VCaP (cell line): ENCODE data around the gene ABCA6.

Experiments
- H3K27ac ChIP-seq: fragments of 450-650 bp; 2 replicates; pipeline ENCODE4 v1.5.1; 2017
- TF ChIP-seq, protein P1 (sequence below): fragments of 450-650 bp; conservative IDR thresholded peaks from 2 replicates; pipeline ENCODE4 v1.5.1; 2017; ENCODE audit warnings: mild to moderate bottlenecking, moderate library complexity

ABCA6 gene

GRCh38 chr17:69150333-69150732 is 8.6 kb upstream of the ABCA6 start:
- H3K27ac ChIP-seq = no peak overlapping the region
- TF ChIP-seq, protein P1, sequence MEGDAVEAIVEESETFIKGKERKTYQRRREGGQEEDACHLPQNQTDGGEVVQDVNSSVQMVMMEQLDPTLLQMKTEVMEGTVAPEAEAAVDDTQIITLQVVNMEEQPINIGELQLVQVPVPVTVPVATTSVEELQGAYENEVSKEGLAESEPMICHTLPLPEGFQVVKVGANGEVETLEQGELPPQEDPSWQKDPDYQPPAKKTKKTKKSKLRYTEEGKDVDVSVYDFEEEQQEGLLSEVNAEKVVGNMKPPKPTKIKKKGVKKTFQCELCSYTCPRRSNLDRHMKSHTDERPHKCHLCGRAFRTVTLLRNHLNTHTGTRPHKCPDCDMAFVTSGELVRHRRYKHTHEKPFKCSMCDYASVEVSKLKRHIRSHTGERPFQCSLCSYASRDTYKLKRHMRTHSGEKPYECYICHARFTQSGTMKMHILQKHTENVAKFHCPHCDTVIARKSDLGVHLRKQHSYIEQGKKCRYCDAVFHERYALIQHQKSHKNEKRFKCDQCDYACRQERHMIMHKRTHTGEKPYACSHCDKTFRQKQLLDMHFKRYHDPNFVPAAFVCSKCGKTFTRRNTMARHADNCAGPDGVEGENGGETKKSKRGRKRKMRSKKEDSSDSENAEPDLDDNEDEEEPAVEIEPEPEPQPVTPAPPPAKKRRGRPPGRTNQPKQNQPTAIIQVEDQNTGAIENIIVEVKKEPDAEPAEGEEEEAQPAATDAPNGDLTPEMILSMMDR = no peak

- no peak overlapping the region for H3K27ac ChIP-seq
- TF ChIP-seq, protein P1 = no peak
Observed at GRCh38 chr17:69147460-69147859, 5.8 kb upstream of the ABCA6 start.

DNA sequence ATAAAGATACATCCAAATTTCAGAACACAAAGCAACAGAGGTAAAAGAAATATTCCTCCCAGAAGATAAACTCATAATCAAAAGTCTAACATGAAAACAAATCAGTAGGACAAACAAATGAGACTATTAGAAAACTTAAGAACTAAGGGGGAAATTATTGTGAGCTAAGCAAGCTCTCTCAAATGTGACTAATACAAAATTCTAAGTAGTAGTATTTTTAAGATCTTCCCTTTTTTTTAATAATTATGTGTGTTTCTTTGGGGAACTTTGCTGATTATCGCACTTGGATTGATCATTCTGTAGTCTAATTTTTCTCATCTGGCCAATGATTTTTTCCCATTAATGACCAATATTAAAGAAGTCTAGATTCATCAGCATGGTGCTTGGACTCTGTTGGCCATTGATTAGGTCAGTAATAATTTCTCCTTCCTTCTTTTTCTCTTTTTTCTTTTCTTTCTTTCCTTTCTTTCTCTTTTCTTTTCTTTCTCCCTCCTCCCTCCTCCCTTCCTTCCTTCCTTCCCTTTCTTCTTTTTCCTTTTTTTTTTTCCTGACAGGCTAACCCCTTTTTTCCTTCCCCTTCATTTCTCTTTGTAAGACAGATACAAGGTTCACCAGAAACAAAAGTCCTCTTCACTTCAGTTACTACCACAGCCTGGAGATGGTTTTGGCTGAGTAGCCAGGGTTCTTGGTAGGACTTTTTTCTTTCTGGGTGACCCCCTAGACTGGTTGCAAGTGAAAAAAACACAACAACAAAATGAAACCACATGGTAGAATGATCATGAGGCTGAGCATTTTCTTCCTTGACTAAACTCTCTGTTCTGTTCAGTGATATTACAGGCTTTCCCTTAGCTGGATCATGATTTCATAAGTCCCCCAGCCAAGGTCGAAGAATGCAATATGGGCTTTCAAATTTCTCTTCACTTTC is 2.9 kb upstream of the ABCA6 start:
- no peak overlapping the region for H3K27ac ChIP-seq
- TF ChIP-seq, protein P1 = no peak

DNA sequence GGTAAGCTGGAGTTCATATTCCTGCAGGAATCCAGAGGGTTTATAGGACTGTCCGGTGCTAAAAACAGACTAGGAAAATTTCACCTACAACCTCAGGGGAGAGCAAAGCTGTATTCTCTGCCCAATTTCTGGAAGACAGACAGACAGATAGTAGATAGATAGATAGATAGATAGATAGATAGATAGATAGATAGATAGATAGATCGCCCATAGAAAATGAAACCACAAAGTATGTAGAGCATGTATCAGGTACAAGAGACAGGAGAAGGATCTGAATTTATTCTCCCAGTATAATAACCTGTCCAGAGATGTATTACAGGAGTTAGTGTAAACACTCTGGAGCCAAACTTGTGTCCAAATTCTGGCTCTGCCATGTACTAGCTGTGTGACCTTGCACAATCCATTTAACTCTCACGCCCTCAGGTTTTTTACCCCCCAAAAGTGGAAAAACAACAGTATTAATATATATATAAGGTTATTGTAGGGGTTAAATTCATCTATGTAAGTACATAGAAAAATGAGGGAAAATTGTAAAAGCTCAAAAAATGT is 2.1 kb upstream of the ABCA6 start:
- no peak overlapping the region for H3K27ac ChIP-seq
- TF ChIP-seq, protein P1 = no peak

DNA sequence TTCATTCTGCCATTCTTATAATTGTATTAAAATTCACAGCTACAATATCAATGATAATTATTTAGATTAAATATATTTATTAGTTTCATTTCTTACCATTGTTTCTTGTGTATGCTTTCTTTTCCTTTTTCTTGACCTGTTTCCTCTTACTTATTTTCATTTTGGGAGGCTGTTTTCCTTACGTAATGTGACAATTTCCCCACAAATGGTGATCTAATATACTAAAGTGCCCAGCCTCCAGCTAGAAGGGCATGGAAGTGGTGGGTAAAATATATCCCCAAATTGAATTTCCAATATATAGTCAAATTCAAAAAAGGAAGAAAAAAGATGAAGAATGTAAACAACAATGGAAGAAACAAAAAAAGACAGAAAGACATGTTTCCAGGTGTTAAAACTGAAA is 1.5 kb upstream of the ABCA6 start:
- TF ChIP-seq, protein P1 = no peak
- H3K27ac ChIP-seq = no peak overlapping the region

DNA sequence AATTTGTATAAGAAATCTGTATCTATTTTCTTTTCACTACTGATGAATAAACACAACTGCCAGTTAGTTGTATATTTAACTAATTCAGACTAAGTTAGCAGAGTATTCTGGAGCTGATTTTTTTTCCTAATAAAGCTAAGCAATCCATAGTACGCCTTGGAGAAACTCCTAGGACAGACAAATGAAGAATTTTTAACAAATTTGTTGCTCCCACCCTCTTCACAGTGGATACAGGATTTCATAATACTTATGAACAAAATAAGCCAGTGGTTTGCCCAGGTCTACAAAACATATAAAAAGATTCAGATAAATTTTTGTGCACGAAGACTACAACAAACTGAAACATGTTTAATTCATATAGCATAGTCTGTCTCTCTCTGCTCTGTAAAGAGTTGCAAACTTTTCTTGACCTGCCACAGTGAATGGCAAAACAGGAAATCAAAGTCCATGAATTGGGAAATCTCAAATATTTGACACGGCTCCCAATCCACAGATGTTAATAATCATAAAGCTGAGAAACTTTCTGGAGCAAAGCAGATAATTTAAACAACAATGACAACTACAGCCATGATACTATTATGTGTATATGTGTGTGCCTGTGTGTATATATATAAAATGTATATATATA is 594 bp upstream of the ABCA6 start:
- H3K27ac ChIP-seq = no peak overlapping the region
- TF ChIP-seq, protein P1 = no peak

GRCh38 chr17:69134112-69134511 is 7.6 kb downstream of the ABCA6 start:
- TF ChIP-seq, protein P1 = no peak
- H3K27ac ChIP-seq = no peak overlapping the region
